Ectodermal cell (in vitro differentiated cells): Measurements from ENCODE around the gene RNPEP.
"Not testable (repeated sequence)": the region's sequence is repeated elsewhere in the genome, so short reads cannot be mapped to it uniquely, and the experiment has no call there.

Experiments used
- H3K27ac ChIP-seq: 2 replicates; pipeline ENCODE4 v1.7.0; 2013; ENCODE audit warnings: mild to moderate bottlenecking, low read depth, low read length; ENCODE audit not compliant: insufficient read depth, poor library complexity, severe bottlenecking
- H3K27me3 ChIP-seq: 2 replicates; pipeline ENCODE4 v1.7.0; 2013; ENCODE audit warnings: mild to moderate bottlenecking, low read length; ENCODE audit not compliant: insufficient read depth, control insufficient read depth, poor library complexity, severe bottlenecking
- H3K36me3 ChIP-seq: one replicate; pipeline ENCODE4 v1.7.0; 2013; ENCODE audit warnings: low read length; ENCODE audit not compliant: control insufficient read depth, insufficient read depth
- H3K4me1 ChIP-seq: one replicate; pipeline ENCODE4 v1.7.0; 2013; ENCODE audit warnings: low read length; ENCODE audit not compliant: control insufficient read depth, insufficient read depth
- H3K4me3 ChIP-seq: 2 replicates; pipeline ENCODE4 v1.7.0; 2013; ENCODE audit warnings: low read depth, low read length, control low read depth; ENCODE audit not compliant: insufficient read depth
- H3K9me3 ChIP-seq: 2 replicates; pipeline ENCODE4 v1.7.0; 2013; ENCODE audit warnings: mild to moderate bottlenecking, low read length, moderate library complexity; ENCODE audit not compliant: control insufficient read depth
- WGBS, 2 experiments: methylation state at CpG; one replicate each; pipeline ENCODE4 v1.1.7; 2013; ENCODE audit warnings: missing lambda C conversion rate in 2 of 2; 5-methylcytosine and 5-hydroxymethylcytosine counted together

Gene RNPEP

DNA sequence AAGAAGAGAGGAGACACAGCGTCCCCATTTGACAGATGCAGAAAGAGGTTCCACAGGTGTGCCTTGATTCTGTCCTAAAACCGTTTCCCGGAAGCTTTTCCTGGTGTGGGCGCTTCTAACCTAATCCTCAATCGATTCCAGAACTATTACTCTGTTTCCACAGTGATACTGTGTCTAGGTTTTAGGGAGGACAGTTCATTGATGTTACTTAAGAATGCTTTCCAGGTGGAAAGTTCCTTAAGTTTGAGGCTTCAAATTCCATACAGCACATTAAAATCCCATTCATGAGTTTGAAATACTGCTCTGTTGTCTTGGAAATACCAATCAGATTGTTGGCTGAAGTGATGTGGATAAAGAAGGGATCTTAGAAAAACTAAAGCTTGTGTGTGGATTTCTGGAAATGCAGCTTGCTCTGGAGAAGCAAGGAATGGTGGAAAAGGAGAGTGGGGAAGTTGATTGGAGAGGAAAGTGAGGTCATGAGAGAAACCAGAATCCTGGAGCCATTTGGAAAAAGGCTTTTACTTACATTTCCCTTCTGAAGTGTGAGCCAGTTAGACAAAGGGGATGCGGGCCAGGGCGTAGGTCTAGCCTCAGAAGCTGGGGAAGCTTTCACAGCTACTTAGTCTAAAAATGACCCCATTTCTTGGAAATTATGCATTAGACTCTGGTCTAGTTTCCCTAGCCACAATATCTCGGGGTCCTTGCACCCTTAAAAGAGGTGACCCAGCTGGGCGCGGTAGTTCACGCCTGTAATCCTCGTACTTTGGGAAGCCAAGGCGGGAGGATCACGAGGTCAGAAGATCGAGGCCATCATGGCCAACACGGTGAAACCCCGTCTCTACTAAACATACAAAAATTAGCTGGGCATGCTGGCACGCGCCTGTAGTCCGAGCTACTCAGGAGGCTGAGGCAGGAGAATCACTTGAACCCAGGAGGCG lies 34.6 kb downstream of the RNPEP start:
- H3K27me3 ChIP-seq, result no peaks in the 10 kb centered on the region
- H3K27ac ChIP-seq, result no peak overlapping the region
- peaks cover 12% of the 10 kb centered on the region for H3K4me1 ChIP-seq
- H3K4me3 ChIP-seq, result no peak overlapping the region
- H3K9me3 ChIP-seq, result no peaks in the 10 kb centered on the region
- no peaks in the 10 kb centered on the region for H3K36me3 ChIP-seq
- WGBS, 2 experiments, result 93 to 95% methylated on average over 21 of the region's 21 CpGs

DNA sequence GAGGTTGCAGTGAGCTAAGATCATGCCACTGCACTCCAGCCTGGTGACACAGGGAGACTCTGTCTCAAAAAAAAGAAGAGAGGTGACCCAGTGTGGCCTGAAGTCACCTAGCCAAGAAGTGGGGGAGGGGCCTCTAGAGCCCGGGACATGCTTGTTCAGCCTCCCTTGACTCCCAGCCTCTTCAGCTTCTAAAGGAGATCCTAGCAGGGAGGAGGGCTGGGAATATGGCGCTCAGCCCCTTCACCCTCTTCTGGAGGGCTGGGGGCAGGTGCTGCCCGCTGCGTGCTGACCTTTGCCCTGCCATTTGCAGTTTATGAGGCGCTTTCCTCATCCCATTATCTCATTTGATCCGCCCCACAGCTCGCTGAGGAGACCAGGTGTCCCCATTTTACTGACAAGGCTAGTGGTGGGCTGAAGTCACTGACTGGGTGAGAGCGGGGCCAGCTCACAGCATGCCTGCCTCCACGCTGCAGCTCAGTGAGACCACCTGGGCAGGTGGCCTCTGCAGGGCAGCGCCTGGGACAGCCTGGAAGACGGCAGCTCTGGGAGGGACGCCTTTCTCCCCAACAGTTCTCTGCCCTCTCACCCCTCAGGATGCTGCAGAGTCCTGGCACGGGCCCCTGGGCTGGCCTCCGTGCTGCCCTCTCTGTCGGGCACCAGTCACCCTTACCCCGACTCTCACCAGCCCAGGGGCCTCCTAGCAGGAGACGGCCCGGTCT lies 35.5 kb downstream of the RNPEP start:
- WGBS, 2 experiments, result 79 to 85% methylated on average over 18 of the region's 18 CpGs
- Histone ChIP-seq H3K27ac (no peak overlapping the region), H3K9me3 (no peaks in the 10 kb centered on the region), H3K4me1 (peaks cover 9% of the 10 kb centered on the region), H3K4me3 (no peak overlapping the region), H3K27me3 (no peaks in the 10 kb centered on the region), H3K36me3 (no peaks in the 10 kb centered on the region)

DNA sequence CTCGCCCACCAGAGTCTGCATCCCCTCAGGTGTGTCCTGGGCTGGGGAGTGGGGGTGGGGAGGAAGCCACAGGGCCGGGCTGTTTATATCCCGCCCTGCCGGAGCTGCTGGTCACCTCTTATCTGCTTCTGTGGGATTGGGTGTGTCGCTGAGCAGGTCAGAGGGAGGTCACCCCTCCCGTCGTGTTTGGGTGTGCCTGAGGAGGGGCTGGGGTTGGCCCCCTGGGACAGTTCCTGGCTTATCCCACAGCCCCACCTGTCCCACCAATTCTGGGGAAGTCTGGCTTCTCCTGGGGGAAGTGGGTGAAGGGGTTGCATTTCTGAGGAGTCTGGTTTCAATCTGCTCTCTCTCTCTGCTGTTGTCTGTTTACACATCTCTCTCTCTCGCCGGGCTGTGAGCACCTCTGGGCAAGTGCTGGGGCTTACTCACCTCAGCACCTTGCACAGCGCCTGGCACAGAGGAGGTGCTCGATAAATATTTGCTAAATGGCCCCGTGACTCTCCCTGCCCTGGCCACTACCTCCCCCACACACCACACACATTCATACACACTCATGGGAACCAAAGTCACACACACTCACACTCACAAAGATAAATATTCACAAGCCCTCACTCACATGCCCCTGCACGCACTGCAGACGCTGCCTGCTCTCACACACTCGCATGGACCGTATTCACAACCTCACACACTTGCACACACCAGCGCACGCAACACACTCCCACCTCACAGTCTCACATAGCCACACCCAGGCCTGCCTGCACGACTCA lies 36.2 kb downstream of the RNPEP start:
- H3K27me3 ChIP-seq, result no peaks in the 10 kb centered on the region
- no peaks in the 10 kb centered on the region for H3K9me3 ChIP-seq
- WGBS, 2 experiments, result 74 to 77% methylated on average over 19 of the region's 19 CpGs
- no peaks in the 10 kb centered on the region for H3K36me3 ChIP-seq
- no peak overlapping the region for H3K27ac ChIP-seq
- peaks cover 9% of the 10 kb centered on the region for H3K4me1 ChIP-seq
- H3K4me3 ChIP-seq, result no peak overlapping the region

DNA sequence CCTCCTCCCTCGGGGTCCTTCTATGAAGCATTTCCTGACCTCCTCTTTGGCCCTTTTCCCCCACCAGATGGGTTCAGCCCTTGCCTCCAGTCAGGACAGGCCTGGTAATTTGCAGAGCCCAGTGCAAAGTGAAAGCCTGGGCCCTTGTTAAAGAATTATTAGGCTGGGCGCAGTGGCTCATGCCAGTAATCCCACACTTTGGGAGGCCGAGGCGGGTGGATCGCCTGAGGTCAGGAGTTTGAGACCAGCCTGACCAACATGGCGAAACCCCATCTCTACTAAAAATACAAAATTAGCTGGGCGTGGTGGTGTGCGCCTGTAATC lies 36.7 kb downstream of the RNPEP start:
- H3K36me3 ChIP-seq, H3K27me3 ChIP-seq, H3K4me1 ChIP-seq, H3K4me3 ChIP-seq, H3K9me3 ChIP-seq, H3K27ac ChIP-seq: not testable (repeated sequence)
- 89 to 93% methylated on average over 8 of the region's 8 CpGs for WGBS, 2 experiments

GRCh38 chr1:202023001-202023433 lies 40.6 kb downstream of the RNPEP start:
- WGBS, 2 experiments, result 82 to 85% methylated on average over 6 of the region's 6 CpGs
- no peaks in the 10 kb centered on the region for H3K9me3 ChIP-seq
- H3K4me3 ChIP-seq, result no peak overlapping the region
- H3K4me1 ChIP-seq, result peaks cover 5% of the 10 kb centered on the region
- no peak overlapping the region for H3K27ac ChIP-seq
- H3K27me3 ChIP-seq, result no peaks in the 10 kb centered on the region
- H3K36me3 ChIP-seq, result no peaks in the 10 kb centered on the region

GRCh38 chr1:202029171-202029665 lies 46.8 kb downstream of the RNPEP start:
- Histone ChIP-seq H3K4me3 (no peak overlapping the region), H3K9me3 (no peaks in the 10 kb centered on the region), H3K27ac (no peak overlapping the region), H3K27me3 (no peaks in the 10 kb centered on the region), H3K4me1 (no peaks in the 10 kb centered on the region), H3K36me3 (no peaks in the 10 kb centered on the region)
- WGBS, 2 experiments, result 96% methylated on average over 4 of the region's 5 CpGs

- Histone ChIP-seq H3K36me3 (no peaks in the 10 kb centered on the region), H3K4me3 (no peak overlapping the region), H3K27me3 (no peaks in the 10 kb centered on the region), H3K27ac (no peak overlapping the region), H3K9me3 (no peaks in the 10 kb centered on the region), H3K4me1 (no peaks in the 10 kb centered on the region)
- 94 to 95% methylated on average over 2 of the region's 2 CpGs for WGBS, 2 experiments
These were observed 47.3 kb downstream of the RNPEP start for GRCh38 chr1:202029727-202030126.

GRCh38 chr1:202031796-202032195 lies 49.3 kb downstream of the RNPEP start:
- Histone ChIP-seq H3K9me3 (no peaks in the 10 kb centered on the region), H3K4me3 (no peak overlapping the region), H3K27ac (no peak overlapping the region), H3K4me1 (no peaks in the 10 kb centered on the region), H3K36me3 (no peaks in the 10 kb centered on the region), H3K27me3 (no peaks in the 10 kb centered on the region)
- WGBS, 2 experiments, result 85 to 92% methylated on average over 2 to 4 of the region's 4 CpGs

DNA sequence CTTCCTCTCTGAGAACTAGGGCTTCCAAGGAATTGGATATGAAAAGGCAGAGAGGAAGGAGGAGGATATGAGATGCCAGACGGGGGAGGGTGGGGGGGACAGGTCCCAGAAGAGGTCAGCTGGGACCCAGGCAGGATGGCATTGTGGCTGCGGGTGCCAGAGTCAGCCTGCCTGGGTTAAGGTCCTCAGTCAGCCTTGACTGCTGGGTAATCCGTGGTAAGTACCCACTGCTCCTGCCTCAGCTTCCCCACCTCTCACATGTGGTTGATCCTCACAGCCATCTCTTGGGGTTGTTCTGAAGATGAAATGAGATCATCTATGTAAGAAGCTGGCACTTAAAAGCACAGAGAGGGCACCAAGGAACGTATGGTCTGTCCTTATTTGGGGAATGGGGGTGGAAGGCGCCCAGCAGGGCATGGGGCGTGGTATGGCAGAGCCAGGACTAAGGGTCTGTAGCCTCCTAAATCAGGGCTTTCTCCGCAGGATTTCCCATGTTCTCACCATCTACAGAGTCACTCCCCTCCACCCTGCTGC lies 51.8 kb downstream of the RNPEP start:
- Histone ChIP-seq H3K4me3 (no peak overlapping the region), H3K4me1 (no peaks in the 10 kb centered on the region), H3K27ac (no peak overlapping the region), H3K36me3 (no peaks in the 10 kb centered on the region), H3K27me3 (no peaks in the 10 kb centered on the region), H3K9me3 (no peaks in the 10 kb centered on the region)
- WGBS, 2 experiments, result 92% methylated on average over 7 of the region's 7 CpGs
